GM21576 (cell line): ENCODE data around the gene ANKHD1.
A peak's percentile ranks its signal among the peaks of the same experiment; 100 is the strongest.

Source experiments
- ATAC-seq: cut with Tn5 transposase; IDR thresholded peaks from one replicate; pipeline ENCODE4 v1.9.1; 2021; ENCODE audit warnings: mild to moderate bottlenecking, moderate library complexity; ENCODE audit not compliant: unreplicated experiment

The ANKHD1 gene

GRCh38 chr5:140557136-140557805 is 155.6 kb downstream of the ANKHD1 start, which contains the start of gene SRA1:
Gene SRA1, minus strand, starts transcription at chr5:140557473. Its CDS starts 21 bp downstream, at chr5:140557452.
- peak; percentile 95 for ATAC-seq

- no peak for ATAC-seq
Measured at GRCh38 chr5:140557965-140558364, 156.3 kb downstream of the ANKHD1 start.

GRCh38 chr5:140558542-140558941 is 156.9 kb downstream of the ANKHD1 start:
- no peak for ATAC-seq

GRCh38 chr5:140560227-140560626 is 158.6 kb downstream of the ANKHD1 start:
- no peak for ATAC-seq

- no peak for ATAC-seq
Measured at GRCh38 chr5:140561753-140562523, 160.3 kb downstream of the ANKHD1 start.

GRCh38 chr5:140563596-140563995 is 162.0 kb downstream of the ANKHD1 start:
- ATAC-seq, result no peak

- peak; percentile 83 for ATAC-seq
Measured at GRCh38 chr5:140564196-140565023, 162.8 kb downstream of the ANKHD1 start, which contains the start of the genes APBB3 and SLC35A4. Gene APBB3, minus strand, starts transcription at chr5:140564598. Its CDS starts 353 bp downstream, at chr5:140564245. Gene SLC35A4, plus strand, starts transcription at chr5:140564828. Its CDS starts 2,342 bp downstream, at chr5:140567170.

- ATAC-seq, result no peak
Measured at GRCh38 chr5:140565024-140565779, 163.6 kb downstream of the ANKHD1 start.

GRCh38 chr5:140565780-140566095 is 164.1 kb downstream of the ANKHD1 start:
- ATAC-seq, result no peak

GRCh38 chr5:140566665-140567064 is 165.0 kb downstream of the ANKHD1 start:
- no peak for ATAC-seq

GRCh38 chr5:140567136-140567818 is 165.6 kb downstream of the ANKHD1 start:
- ATAC-seq, result no peak

- ATAC-seq, result no peak
Measured at GRCh38 chr5:140567871-140568270, 166.2 kb downstream of the ANKHD1 start.

GRCh38 chr5:140568443-140569063 is 166.9 kb downstream of the ANKHD1 start:
- ATAC-seq, result no peak

GRCh38 chr5:140569197-140569596 is 167.6 kb downstream of the ANKHD1 start:
- no peak for ATAC-seq

GRCh38 chr5:140570058-140570457 is 168.4 kb downstream of the ANKHD1 start:
- no peak for ATAC-seq

GRCh38 chr5:140570488-140570887 is 168.9 kb downstream of the ANKHD1 start:
- no peak for ATAC-seq

- ATAC-seq, result no peak
Measured at GRCh38 chr5:140571105-140571504, 169.5 kb downstream of the ANKHD1 start.

- ATAC-seq, result no peak
Measured at GRCh38 chr5:140573683-140574082, 172.1 kb downstream of the ANKHD1 start.

GRCh38 chr5:140574165-140574564 is 172.5 kb downstream of the ANKHD1 start:
- ATAC-seq, result no peak

GRCh38 chr5:140575309-140575708 is 173.7 kb downstream of the ANKHD1 start:
- no peak for ATAC-seq
